Stimulated activated CD4-positive, alpha-beta T cell treated with anti-CD3 and anti-CD28 coated beads, Interleukin-12 subunit alpha, Interleukin-12 subunit beta, amount 100 ng/mL, for 4 hours (primary cell): ENCODE results near the gene KMT2E.
"Not testable (repeated sequence)": the region's sequence is repeated elsewhere in the genome, so short reads cannot be mapped to it uniquely, and the experiment has no call there.

Source experiments
- DNase-seq: peaks from one replicate; pipeline ENCODE4 v3.0.0-alpha.2; 2020

Gene KMT2E, protein sequence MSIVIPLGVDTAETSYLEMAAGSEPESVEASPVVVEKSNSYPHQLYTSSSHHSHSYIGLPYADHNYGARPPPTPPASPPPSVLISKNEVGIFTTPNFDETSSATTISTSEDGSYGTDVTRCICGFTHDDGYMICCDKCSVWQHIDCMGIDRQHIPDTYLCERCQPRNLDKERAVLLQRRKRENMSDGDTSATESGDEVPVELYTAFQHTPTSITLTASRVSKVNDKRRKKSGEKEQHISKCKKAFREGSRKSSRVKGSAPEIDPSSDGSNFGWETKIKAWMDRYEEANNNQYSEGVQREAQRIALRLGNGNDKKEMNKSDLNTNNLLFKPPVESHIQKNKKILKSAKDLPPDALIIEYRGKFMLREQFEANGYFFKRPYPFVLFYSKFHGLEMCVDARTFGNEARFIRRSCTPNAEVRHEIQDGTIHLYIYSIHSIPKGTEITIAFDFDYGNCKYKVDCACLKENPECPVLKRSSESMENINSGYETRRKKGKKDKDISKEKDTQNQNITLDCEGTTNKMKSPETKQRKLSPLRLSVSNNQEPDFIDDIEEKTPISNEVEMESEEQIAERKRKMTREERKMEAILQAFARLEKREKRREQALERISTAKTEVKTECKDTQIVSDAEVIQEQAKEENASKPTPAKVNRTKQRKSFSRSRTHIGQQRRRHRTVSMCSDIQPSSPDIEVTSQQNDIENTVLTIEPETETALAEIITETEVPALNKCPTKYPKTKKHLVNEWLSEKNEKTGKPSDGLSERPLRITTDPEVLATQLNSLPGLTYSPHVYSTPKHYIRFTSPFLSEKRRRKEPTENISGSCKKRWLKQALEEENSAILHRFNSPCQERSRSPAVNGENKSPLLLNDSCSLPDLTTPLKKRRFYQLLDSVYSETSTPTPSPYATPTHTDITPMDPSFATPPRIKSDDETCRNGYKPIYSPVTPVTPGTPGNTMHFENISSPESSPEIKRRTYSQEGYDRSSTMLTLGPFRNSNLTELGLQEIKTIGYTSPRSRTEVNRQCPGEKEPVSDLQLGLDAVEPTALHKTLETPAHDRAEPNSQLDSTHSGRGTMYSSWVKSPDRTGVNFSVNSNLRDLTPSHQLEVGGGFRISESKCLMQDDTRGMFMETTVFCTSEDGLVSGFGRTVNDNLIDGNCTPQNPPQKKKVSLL (N-terminal part only)

GRCh38 chr7:105013816-105014692 is at the start of gene KMT2E:
TSS of gene KMT2E (plus strand) at chr7:105014205. CDS start at chr7:105040953, 26,748 bp downstream.
- DNase-seq, result peak; percentile 89

DNA sequence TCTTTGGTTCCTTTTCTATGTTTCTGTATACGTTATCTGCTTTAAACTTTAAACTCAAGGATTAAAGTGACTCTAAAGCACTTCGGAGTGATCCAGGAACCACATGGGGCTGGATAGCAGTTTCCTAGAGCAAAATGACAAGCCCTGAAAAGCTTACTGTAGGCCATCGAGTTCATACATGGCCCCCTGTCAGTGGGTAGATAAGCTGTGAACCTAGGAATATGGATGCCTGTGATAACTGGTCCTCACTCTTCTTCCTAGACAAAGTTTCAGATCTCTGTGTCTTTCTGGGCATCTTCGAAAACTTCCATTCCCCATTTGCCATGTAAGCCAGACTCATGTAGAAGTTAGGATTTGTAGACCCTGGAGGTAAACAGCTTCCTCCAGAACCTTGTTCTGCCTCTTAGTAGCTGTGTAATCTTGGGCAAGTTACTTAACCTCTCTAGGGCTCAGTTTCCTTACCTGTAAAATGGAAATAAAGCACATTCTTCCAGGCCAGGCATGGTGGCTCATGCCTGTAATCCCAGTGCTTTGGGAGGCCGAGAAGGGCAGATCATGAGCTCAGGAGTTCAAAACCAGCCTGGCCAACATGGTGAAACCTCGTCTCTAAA is 49.3 kb upstream of the KMT2E start:
- DNase-seq, result no peak

GRCh38 chr7:104966022-104966421 is 48.0 kb upstream of the KMT2E start:
- no peak for DNase-seq

DNA sequence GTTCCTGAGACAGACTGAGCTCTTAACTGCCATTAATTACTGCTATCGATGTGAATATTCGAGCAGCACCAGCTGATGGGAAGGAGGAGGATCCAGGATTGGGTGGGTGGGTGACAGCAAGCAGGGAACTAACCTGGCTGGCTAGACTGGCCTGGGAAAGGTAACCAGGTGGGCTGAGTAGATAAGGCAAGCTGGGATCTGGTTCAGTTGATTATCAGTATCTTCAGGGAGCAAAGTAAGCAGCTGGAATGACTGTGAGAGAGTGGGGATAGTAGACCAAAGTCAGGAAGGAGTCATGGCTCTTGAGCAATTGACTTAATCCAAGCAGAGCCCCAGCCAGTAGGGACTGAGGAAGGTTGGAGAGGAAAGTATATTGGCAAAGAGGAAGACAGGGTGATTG is 46.9 kb upstream of the KMT2E start:
- no peak for DNase-seq

GRCh38 chr7:104967595-104967994 is 46.4 kb upstream of the KMT2E start:
- DNase-seq, result no peak

DNA sequence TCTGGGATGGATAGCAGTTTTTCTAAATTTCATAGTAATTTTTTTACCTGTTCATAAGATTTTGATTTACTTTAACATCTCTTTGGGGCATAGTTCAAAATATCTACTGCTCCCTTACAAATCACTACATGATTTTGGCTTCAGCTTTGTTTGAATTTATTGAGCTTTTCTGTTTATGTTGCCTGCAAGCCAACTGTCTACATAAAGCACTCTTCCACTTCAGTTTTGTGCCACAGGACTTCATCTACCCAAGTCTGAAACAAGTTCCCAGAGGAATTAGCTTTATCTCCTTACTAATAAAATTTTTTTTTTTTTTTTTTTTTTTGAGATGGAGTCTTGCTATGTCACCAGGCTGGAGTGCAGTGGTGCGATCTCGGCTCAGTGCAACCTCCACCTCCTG is 45.4 kb upstream of the KMT2E start:
- no peak for DNase-seq

GRCh38 chr7:104969183-104969582 is 44.8 kb upstream of the KMT2E start:
- no peak for DNase-seq

DNA sequence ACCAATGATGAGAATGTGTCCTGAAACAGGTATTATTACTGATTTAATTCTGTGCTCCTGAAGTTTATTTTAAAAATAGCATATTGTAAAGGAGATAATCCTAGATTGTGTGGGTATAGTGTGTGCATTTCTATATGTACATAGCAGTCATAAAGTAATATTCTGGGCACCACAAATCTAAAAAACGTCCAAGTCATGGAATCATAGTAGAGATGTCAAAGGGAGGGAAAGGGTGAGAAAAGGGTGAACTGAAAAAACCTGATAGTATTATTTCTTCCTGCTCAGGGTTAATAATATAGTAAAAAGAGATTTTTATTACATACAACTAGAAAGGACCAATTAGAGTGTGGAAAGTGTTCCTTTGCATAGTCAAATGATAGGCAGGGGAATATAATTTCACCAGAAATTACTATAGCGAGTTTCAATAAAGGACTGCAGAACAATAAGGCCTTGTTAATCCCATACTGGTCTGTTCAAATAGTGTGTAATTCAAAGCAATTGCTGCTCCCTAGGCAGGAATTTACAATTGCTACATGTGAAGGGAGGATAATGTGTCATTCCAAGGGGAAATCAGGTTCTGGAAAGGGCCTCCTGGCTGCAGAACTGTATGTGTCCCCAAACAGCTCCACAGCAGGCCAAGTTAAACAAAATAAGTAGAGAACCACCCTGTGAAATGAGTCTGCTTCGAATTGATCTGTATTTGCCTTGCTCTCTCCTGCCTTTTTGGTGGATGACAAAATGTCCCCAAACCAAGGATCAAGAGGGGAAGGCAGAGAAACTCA is 42.5 kb upstream of the KMT2E start:
- no peak for DNase-seq

DNA sequence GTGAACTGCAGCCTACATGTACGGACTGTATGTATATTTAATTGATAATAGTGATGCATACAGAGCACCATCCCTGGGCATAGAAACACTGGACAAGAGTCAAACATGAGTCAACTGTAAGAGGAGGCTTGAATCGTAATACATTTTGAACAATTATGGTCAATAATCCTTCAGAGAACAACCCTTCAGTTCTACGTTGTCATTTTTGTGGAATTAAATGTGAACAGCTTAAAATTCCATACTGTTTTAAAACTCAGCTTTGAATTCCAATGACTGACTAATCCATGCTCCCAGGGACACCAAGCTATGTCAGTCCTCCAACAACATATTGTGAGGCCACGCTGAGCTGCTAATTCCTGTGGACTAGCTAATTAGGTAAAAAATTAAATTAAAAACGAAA is 41.5 kb upstream of the KMT2E start:
- no peak for DNase-seq

- no peak for DNase-seq
Observed at GRCh38 chr7:104973227-104973626, 40.8 kb upstream of the KMT2E start.

DNA sequence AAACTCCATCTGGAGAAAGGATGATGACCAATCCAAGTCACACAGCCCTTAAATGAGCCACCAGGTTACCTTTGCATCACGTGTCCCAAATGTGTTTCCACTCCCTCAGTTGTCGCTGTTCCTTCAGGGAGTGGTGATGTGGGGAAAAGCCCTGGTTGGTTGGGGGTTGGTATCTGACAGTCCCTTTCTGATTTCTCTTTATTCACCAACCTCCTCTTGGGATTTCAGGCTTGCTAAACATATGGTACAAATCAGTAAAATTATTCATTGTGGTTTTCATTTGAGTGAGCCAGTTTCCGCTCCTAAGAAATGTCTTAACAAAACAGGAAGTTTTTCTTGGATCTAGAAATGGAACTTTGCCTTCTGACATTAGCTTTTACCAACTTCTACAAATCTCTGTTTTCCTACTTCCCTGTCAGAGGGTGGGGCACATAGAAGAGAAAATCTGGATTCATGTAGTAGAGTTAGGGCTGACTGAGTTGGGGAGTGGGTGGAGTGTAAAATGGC is 40.0 kb upstream of the KMT2E start:
- no peak for DNase-seq

DNA sequence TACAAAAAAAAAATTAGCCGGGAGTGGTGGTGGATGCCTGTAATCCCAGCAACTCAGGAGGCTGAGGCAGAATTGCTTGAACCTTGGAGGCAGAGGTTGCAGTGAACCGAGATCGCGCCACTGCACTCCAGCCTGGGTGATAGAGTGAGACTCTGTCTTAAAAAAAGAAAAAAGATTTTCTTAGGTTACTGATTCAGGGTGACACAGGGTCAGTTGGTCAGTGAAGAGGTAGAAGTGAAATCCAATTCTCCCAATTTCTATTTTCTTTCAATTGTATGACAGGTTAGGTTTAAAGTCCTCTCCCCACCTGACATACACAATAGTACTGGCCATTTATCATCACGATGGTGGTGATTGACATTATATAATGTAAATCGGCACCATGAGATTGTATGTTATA is 38.5 kb upstream of the KMT2E start:
- not testable (repeated sequence) for DNase-seq

- DNase-seq, result no peak
Observed at GRCh38 chr7:104976966-104977636, 36.9 kb upstream of the KMT2E start.

DNA sequence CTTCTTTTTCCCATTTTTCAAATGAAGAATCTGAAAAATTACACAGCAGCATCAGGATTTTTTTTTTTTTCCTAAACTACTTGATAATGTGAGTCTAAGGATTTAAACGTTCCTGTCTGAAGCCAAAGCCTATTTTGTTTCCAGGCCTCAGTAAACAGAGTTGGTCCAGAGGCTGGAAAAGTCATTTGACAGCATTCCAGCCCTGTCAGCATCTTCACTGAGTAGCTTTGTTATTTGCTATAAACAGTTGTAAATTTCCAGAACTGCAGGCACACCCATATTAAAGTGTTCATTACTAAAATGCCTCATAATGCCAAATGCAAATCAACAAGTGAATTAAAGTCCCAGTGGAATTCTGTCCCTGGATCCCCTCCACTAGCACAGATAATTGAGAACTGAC is 35.5 kb upstream of the KMT2E start:
- DNase-seq, result no peak

- no peak for DNase-seq
Observed at GRCh38 chr7:104979167-104979841, 34.7 kb upstream of the KMT2E start.

DNA sequence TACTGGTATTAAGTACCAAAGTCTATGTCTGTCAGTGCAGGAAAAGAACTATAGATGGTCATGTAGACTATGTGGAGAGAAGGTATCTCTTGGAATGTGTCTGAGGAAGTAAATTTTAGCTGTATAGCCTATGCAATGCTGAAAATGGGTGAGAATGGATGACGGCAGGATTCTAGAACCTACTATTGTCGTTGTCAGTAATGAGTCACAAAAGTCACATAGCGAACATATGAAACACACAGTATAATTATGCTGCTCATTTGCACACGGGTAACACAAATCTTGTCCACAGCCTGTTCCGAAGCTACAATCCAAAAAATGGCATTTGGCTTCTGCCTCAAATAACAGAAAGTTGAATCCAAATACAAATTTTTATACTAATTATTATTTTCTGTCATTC is 33.6 kb upstream of the KMT2E start:
- DNase-seq, result no peak

DNA sequence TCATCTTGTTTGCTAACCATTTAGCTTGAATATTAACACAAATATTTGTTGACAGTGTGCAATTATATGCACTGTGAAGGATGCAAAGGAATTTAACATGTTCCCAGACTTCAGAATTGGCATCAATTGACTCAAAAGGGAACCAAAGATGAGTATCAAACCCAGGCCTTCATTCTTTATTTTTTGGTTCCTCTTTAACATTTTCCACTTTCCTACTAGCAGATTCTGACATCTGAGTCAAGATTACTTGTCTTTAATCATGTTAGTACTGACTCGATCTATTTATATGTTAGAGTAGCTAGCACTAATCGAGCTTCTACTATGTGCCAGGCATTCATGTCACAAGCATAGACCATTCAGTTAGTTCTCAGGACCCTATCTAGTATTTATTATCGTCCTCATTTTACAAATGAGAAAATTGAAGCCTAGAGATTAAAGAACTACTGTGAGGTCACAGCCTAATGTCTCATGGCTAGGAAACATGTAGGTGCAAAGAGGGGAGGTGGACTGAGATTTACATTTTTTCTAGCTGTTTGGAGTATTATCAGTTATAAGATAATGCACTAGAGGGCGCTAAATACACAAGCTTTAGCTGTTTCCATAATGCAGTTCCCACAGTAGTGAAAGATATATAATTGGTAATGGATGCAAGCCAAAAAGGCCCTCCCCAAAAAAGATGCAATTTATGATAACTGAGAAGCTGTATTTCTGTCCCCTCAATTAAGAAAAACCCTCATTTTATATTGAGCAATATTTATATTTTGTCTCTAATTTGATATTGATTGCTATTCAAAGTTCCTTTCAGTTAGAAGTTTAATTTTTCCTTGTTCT is 32.9 kb upstream of the KMT2E start:
- no peak for DNase-seq

- no peak for DNase-seq
Observed at GRCh38 chr7:104981672-104982037, 32.4 kb upstream of the KMT2E start.
